ENCODE data around the gene VIT. TPM values are rescaled to one million over a fixed set of nuclear protein-coding genes. Genes with fewer than 3 reads are reported as not detected.

Gene VIT
- total RNA-seq (1 to 10 TPM in 1 of 2 donors, under 1 TPM in 1; 0.20 to 1.1 TPM), polyA plus RNA-seq (ENCODE audit: insufficient read length in 6 of 6) (under 1 TPM in 5 of 6 donors, not detected in 1; 0.06 to 0.13 (median 0.09) TPM)
- long read RNA-seq, donor 1 = 0 reads
- long read RNA-seq, donor 2 = 0 reads
- long read RNA-seq, donor 3 = 0 reads
- long read RNA-seq, donor 4 = 0 reads
- long read RNA-seq, donor 5 = 0 reads
- long read RNA-seq, donor 6 = 0 reads
- long read RNA-seq, donor 7 = 0 reads
- long read RNA-seq, donor 8 = 0 reads
- long read RNA-seq, donor 9 = 0 reads
- long read RNA-seq, donor 10, partial matches to known transcripts = 0 of 1 reads
- long read RNA-seq, donor 10, other reads (novel, unspliced or antisense) = 0 of 1 reads
- long read RNA-seq, donor 11 = 0 reads
- long read RNA-seq, donor 12 = 0 reads

- peaks cover 4 to 10% of the 10 kb centered on the region in 2 donors for H3K4me1 ChIP-seq
- intact Hi-C loops (cut with DNase I) = no loop called here
- no peaks in the 10 kb centered on the region for H3K9me3 ChIP-seq
- H3K27me3 ChIP-seq = no peaks in the 10 kb centered on the region
- H3K4me3 ChIP-seq = no peak within 1 kb of the TSS
- ATAC-seq = no peak
- H3K27ac ChIP-seq = no peak within 1 kb of the TSS
- no peak for TF ChIP-seq CTCF (IDR thresholded peaks at IDR 0.05)
- no peak for DNase-seq
- H3K36me3 ChIP-seq = no peaks in the 10 kb centered on the region
Observed at GRCh38 chr2:36696533-36696932, at the start of gene VIT. VIT (plus strand) TSS chr2:36696707; CDS start chr2:36716371, 19,664 bp downstream.

GRCh38 chr2:36650031-36650829 lies 46.3 kb upstream of the VIT start:
- no peak overlapping the region for H3K4me3 ChIP-seq
- intact Hi-C loops (cut with DNase I) = no loop called here
- H3K36me3 ChIP-seq = no peaks in the 10 kb centered on the region
- TF ChIP-seq CTCF (IDR thresholded peaks at IDR 0.05) = no peak
- H3K27me3 ChIP-seq = no peaks in the 10 kb centered on the region
- no peak overlapping the region for H3K27ac ChIP-seq
- H3K9me3 ChIP-seq = peaks cover 0 to 5% of the 10 kb centered on the region in 2 donors
- peaks cover 0 to 3% of the 10 kb centered on the region in 2 donors for H3K4me1 ChIP-seq
- DNase-seq (no peak), ATAC-seq (peak; percentile 82)

- no peak for ATAC-seq
- intact Hi-C loops (cut with DNase I) = no loop called here
Observed at GRCh38 chr2:36653155-36653554, 43.4 kb upstream of the VIT start.

GRCh38 chr2:36653967-36654694 lies 42.4 kb upstream of the VIT start:
- ATAC-seq = no peak
- Histone ChIP-seq H3K4me3 (no peak overlapping the region), H3K27me3 (no peaks in the 10 kb centered on the region), H3K27ac (no peak overlapping the region), H3K9me3 (no peaks in the 10 kb centered on the region), H3K36me3 (no peaks in the 10 kb centered on the region), H3K4me1 (peaks cover 0 to 3% of the 10 kb centered on the region in 2 donors)
- no peak for TF ChIP-seq CTCF (IDR thresholded peaks at IDR 0.05)
- intact Hi-C loops (cut with DNase I) = no loop called here
- no peak for DNase-seq

More at GRCh38 chr2:36653155-36653554, 43.4 kb upstream of the VIT start:
- no peak overlapping the region for H3K27ac ChIP-seq
- no peak for TF ChIP-seq CTCF (IDR thresholded peaks at IDR 0.05)
- H3K4me1 ChIP-seq = peaks cover 0 to 3% of the 10 kb centered on the region in 2 donors
- no peak overlapping the region for H3K4me3 ChIP-seq
- H3K36me3 ChIP-seq = no peaks in the 10 kb centered on the region
- no peaks in the 10 kb centered on the region for H3K27me3 ChIP-seq
- H3K9me3 ChIP-seq = no peaks in the 10 kb centered on the region
- no peak for DNase-seq
